H9 (cell line): ENCODE results near the gene OSTN. TPM values are rescaled to one million over a fixed set of nuclear protein-coding genes. Genes with fewer than 3 reads are reported as not detected.

Experiments
- DNase-seq: peaks from one replicate; pipeline ENCODE4 v3.0.0-alpha.2; 2017
- H2AFZ ChIP-seq: one replicate; pipeline ENCODE4 v1.6.1; 2013; ENCODE audit warnings: mild to moderate bottlenecking, low read length, control low read depth, moderate library complexity
- H2AK5ac ChIP-seq: 2 replicates; pipeline ENCODE4 v1.6.1; 2013; ENCODE audit warnings: low read length, control low read depth, mixed read lengths; ENCODE audit not compliant: insufficient read length
- H2BK120ac ChIP-seq: one replicate; pipeline ENCODE4 v1.6.1; 2013; ENCODE audit warnings: low read depth, mild to moderate bottlenecking, low read length, control low read depth, inconsistent platforms; ENCODE audit not compliant: poor library complexity, severe bottlenecking
- H2BK12ac ChIP-seq: 2 replicates; pipeline ENCODE4 v1.6.1; 2013; ENCODE audit warnings: low read length, control low read depth, mixed read lengths, low read depth; ENCODE audit not compliant: insufficient read length
- H2BK15ac ChIP-seq: 2 replicates; pipeline ENCODE4 v1.6.1; 2013; ENCODE audit warnings: low read depth, low read length, control low read depth
- H2BK20ac ChIP-seq: one replicate; pipeline ENCODE4 v1.6.1; 2013; ENCODE audit warnings: low read depth, mild to moderate bottlenecking, low read length, control low read depth, inconsistent platforms; ENCODE audit not compliant: poor library complexity, severe bottlenecking
- H2BK5ac ChIP-seq: 2 replicates; pipeline ENCODE4 v1.6.1; 2013; ENCODE audit warnings: low read length, control low read depth, mixed read lengths; ENCODE audit not compliant: insufficient read length
- H3K14ac ChIP-seq: 2 replicates; pipeline ENCODE4 v1.6.1; 2013; ENCODE audit warnings: low read length, control low read depth; ENCODE audit not compliant: insufficient read depth
- H3K18ac ChIP-seq: 2 replicates; pipeline ENCODE4 v1.6.1; 2013; ENCODE audit warnings: low read depth, mild to moderate bottlenecking, mixed read lengths, low read length, control low read depth; ENCODE audit not compliant: insufficient read length
- H3K23ac ChIP-seq: 2 replicates; pipeline ENCODE4 v1.6.1; 2013; ENCODE audit warnings: low read length, control low read depth, mixed read lengths, low read depth; ENCODE audit not compliant: insufficient read length
- H3K23me2 ChIP-seq: 2 replicates; pipeline ENCODE4 v1.6.1; 2013; ENCODE audit warnings: low read depth, mild to moderate bottlenecking, mixed read lengths, low read length, control low read depth; ENCODE audit not compliant: insufficient read length, poor library complexity, severe bottlenecking
- H3K27ac ChIP-seq: 2 replicates; pipeline ENCODE4 v1.5.1; 2013; ENCODE audit warnings: low read length, control low read depth, mixed read lengths, low read depth; ENCODE audit not compliant: insufficient read length
- H3K27me3 ChIP-seq: 2 replicates; pipeline ENCODE4 v1.6.1; 2013; ENCODE audit warnings: low read length, control low read depth, inconsistent platforms; ENCODE audit not compliant: insufficient read depth
- H3K4ac ChIP-seq: 2 replicates; pipeline ENCODE4 v1.6.1; 2013; ENCODE audit warnings: low read depth, mild to moderate bottlenecking, control low read depth, inconsistent platforms, low read length, moderate library complexity
- H3K4me1 ChIP-seq: 2 replicates; pipeline ENCODE4 v1.6.1; 2013; ENCODE audit warnings: low read length, control low read depth, inconsistent platforms; ENCODE audit not compliant: insufficient read depth
- H3K4me2 ChIP-seq: 2 replicates; pipeline ENCODE4 v1.6.1; 2013; ENCODE audit warnings: low read length, control low read depth, mixed read lengths; ENCODE audit not compliant: insufficient read length, insufficient read depth
- H3K56ac ChIP-seq: 2 replicates; pipeline ENCODE4 v1.6.1; 2013; ENCODE audit warnings: low read depth, mild to moderate bottlenecking, mixed read lengths, low read length, control low read depth; ENCODE audit not compliant: insufficient read length
- H3K79me1 ChIP-seq: 2 replicates; pipeline ENCODE4 v1.6.1; 2013; ENCODE audit warnings: low read depth, mild to moderate bottlenecking, moderate library complexity, low read length, control low read depth, inconsistent platforms; ENCODE audit not compliant: insufficient read depth, poor library complexity, severe bottlenecking
- H3K79me2 ChIP-seq: 2 replicates; pipeline ENCODE4 v1.6.1; 2013; ENCODE audit warnings: low read length, control low read depth, inconsistent platforms; ENCODE audit not compliant: insufficient read depth
- H3K9ac ChIP-seq: 2 replicates; pipeline ENCODE4 v1.6.1; 2013; ENCODE audit warnings: low read length, control low read depth, mixed read lengths; ENCODE audit not compliant: insufficient read length; ENCODE audit errors: extremely low read depth
- H3K9me3 ChIP-seq: one replicate; pipeline ENCODE4 v1.6.1; 2013; ENCODE audit warnings: low read depth, low read length, inconsistent platforms; ENCODE audit not compliant: control insufficient read depth
- H3T11ph ChIP-seq: one replicate; pipeline ENCODE4 v1.6.1; 2013; ENCODE audit warnings: mild to moderate bottlenecking, low read length, control low read depth, inconsistent platforms
- H4K20me1 ChIP-seq: one replicate; pipeline ENCODE4 v1.6.1; 2013; ENCODE audit not compliant: control insufficient read depth, insufficient read length, insufficient read depth
- H4K5ac ChIP-seq: 2 replicates; pipeline ENCODE4 v1.6.1; 2013; ENCODE audit warnings: low read depth, mild to moderate bottlenecking, mixed read lengths, low read length, control low read depth; ENCODE audit not compliant: insufficient read length
- H4K8ac ChIP-seq: replicated peaks from 2 replicates; pipeline ENCODE4 v1.6.1; 2013; ENCODE audit warnings: low read length, control low read depth, mixed read lengths, low read depth; ENCODE audit not compliant: insufficient read length
- H4K91ac ChIP-seq: 2 replicates; pipeline ENCODE4 v1.6.1; 2013; ENCODE audit warnings: low read depth, mild to moderate bottlenecking, moderate library complexity, mixed read lengths, low read length, control low read depth; ENCODE audit not compliant: insufficient read length
- H3K27ac Mint-ChIP-seq, 3 experiments: 2 replicates in 2 of 3; 3 replicates in 1 of 3; pipeline ENCODE4 v1.8.0; 2020 to 2021; ENCODE audit warnings: mixed read lengths in 3 of 3, mild to moderate bottlenecking in 1 of 3, moderate library complexity in 1 of 3
- H3K27me3 Mint-ChIP-seq: 2 replicates; pipeline ENCODE4 v1.8.0; 2021; ENCODE audit warnings: low read depth, mild to moderate bottlenecking, moderate library complexity, mixed read lengths
- H3K36me3 Mint-ChIP-seq, 3 experiments: 2 replicates in 2 of 3; 3 replicates in 1 of 3; pipeline ENCODE4 v1.8.0; 2020 to 2021; ENCODE audit warnings: low read depth in 3 of 3, mixed read lengths in 3 of 3; ENCODE audit not compliant: insufficient read depth in 1 of 3
- H3K4me1 Mint-ChIP-seq, 2 experiments: 2 replicates each; pipeline ENCODE4 v1.8.0; 2020; ENCODE audit warnings: mixed read lengths in 2 of 2
- H3K4me3 Mint-ChIP-seq, 2 experiments: 2 replicates in 1 of 2; 3 replicates in 1 of 2; pipeline ENCODE4 v1.8.0; 2020 to 2021; ENCODE audit warnings: mild to moderate bottlenecking in 2 of 2, mixed read lengths in 2 of 2, moderate library complexity in 1 of 2
- H3K9me3 Mint-ChIP-seq, 2 experiments: 2 replicates in 1 of 2; 3 replicates in 1 of 2; pipeline ENCODE4 v1.8.0; 2020; ENCODE audit warnings: mild to moderate bottlenecking in 2 of 2, mixed read lengths in 2 of 2, moderate library complexity in 1 of 2
- WGBS: extraction: QIAGEN DNeasy Blood & Tissue Kit; methylation state at CpG from one replicate; pipeline ENCODE4 v1.1.7; 2013; ENCODE audit warnings: missing lambda C conversion rate, low lambda C conversion rate, mixed read lengths; ENCODE audit not compliant: insufficient read length; ENCODE audit errors: extremely low coverage; 5-methylcytosine and 5-hydroxymethylcytosine counted together
- total RNA-seq: library from RNA; stranded (reverse); gene quantifications from 2 replicates; pipeline ENCODE4 v1.2.1, GENCODE V29; 2021
- TF ChIP-seq, protein P1 (sequence below): fragments of 200-600 bp; sonication (generic); conservative IDR thresholded peaks from 3 replicates; pipeline ENCODE4 v1.8.0; 2021; ENCODE audit warnings: antibody characterized with exemption, mild to moderate bottlenecking

Gene OSTN
- total RNA-seq, 1 experiment from 2014 or later = 0.07 TPM

DNA sequence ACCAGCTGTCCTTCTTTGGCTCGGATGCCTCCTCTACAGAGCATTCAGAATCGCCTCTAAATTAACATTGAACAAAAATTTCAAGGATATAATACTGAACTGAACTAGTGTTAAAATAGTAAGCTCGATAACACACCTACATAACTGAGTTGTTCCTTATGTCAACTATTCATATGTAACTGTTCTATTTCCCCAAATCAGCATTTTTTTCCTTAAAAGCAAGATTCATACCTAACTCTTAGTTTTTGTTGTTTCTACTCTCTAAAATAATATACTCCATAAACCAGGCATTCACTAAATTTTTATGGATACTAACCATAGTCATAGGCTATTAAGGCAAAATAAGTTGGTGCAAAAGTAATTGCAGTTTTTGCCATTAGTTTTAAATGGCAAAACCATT, 32.7 kb upstream of the OSTN start:
- Histone ChIP-seq H3K79me2 (no peaks in the 10 kb centered on the region), H4K20me1 (no peaks in the 10 kb centered on the region), H3K4ac (no peak overlapping the region), H4K8ac (no peak overlapping the region), H3K9me3 (no peaks in the 10 kb centered on the region), H3K27me3 (no peaks in the 10 kb centered on the region), H3K18ac (no peak overlapping the region), H2BK12ac (no peak overlapping the region), H3K23me2 (no peaks in the 10 kb centered on the region), H4K91ac (no peak overlapping the region), H3T11ph (no peak overlapping the region), H2BK20ac (no peak overlapping the region), H2AK5ac (no peak overlapping the region), H2BK120ac (no peak overlapping the region), H3K23ac (no peak overlapping the region), H3K9ac (no peak overlapping the region), H3K27ac (no peak overlapping the region), H2AFZ (no peak overlapping the region), H3K4me1 (no peaks in the 10 kb centered on the region), H2BK5ac (no peak overlapping the region), H2BK15ac (no peak overlapping the region), H3K79me1 (no peaks in the 10 kb centered on the region), H4K5ac (no peak overlapping the region), H3K14ac (no peak overlapping the region), H3K4me2 (no peak overlapping the region), H3K56ac (no peak overlapping the region)
- Mint-ChIP-seq H3K4me1 (no peaks in the 10 kb centered on the region), H3K27ac (no peak overlapping the region), H3K9me3 (peaks cover 0 to 5% of the 10 kb centered on the region in 2 experiments; a peak in 2 of 5 replicates), H3K27me3 (no peaks in the 10 kb centered on the region), H3K36me3 (peaks cover 0 to 2% (median 0%) of the 10 kb centered on the region in 3 experiments; a peak in 1 of 7 replicates), H3K4me3 (no peak overlapping the region)
- DNase-seq = no peak
- WGBS = no CpG with 5 or more reads among the region's 3 CpGs
- TF ChIP-seq, protein P1, sequence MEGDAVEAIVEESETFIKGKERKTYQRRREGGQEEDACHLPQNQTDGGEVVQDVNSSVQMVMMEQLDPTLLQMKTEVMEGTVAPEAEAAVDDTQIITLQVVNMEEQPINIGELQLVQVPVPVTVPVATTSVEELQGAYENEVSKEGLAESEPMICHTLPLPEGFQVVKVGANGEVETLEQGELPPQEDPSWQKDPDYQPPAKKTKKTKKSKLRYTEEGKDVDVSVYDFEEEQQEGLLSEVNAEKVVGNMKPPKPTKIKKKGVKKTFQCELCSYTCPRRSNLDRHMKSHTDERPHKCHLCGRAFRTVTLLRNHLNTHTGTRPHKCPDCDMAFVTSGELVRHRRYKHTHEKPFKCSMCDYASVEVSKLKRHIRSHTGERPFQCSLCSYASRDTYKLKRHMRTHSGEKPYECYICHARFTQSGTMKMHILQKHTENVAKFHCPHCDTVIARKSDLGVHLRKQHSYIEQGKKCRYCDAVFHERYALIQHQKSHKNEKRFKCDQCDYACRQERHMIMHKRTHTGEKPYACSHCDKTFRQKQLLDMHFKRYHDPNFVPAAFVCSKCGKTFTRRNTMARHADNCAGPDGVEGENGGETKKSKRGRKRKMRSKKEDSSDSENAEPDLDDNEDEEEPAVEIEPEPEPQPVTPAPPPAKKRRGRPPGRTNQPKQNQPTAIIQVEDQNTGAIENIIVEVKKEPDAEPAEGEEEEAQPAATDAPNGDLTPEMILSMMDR = no peak
